OCI-LY3 (cell line): ENCODE measurements around the gene WNT10A.

Experiments
- H2AFZ ChIP-seq: fragments of 200-600, 300-600 bp; shearing (Covaris generic); 2 replicates; pipeline ENCODE4 v1.6.0; 2014; ENCODE audit warnings: antibody characterized with exemption, low read depth, low read length
- H3K27ac ChIP-seq: fragments of 200-600, 300-600 bp; sonication (generic); 2 replicates; pipeline ENCODE4 v1.5.1; 2014; ENCODE audit warnings: mild to moderate bottlenecking, low read length, moderate library complexity, mixed read lengths
- H3K27me3 ChIP-seq: fragments of 200-600, 300-600 bp; sonication (generic); 2 replicates; pipeline ENCODE4 v1.6.1; 2014; ENCODE audit warnings: low read depth, low read length, mixed read lengths
- H3K36me3 ChIP-seq: fragments of 200-600, 300-600 bp; sonication (generic); replicated peaks from 2 replicates; pipeline ENCODE3; 2014; ENCODE audit warnings: low read depth, low read length, mixed read lengths
- H3K4me1 ChIP-seq: fragments of 300-600, 200-600 bp; sonication (generic); 2 replicates; pipeline ENCODE4 v1.6.1; 2014; ENCODE audit warnings: low read length, mixed read lengths
- H3K4me2 ChIP-seq: fragments of 200-600, 300-600 bp; sonication (generic); 2 replicates; pipeline ENCODE4 v1.6.1; 2014; ENCODE audit warnings: low read length, mixed read lengths
- H3K4me3 ChIP-seq: fragments of 300-600, 200-600 bp; sonication (generic); 2 replicates; pipeline ENCODE4 v1.5.1; 2014; ENCODE audit warnings: antibody characterized with exemption, mild to moderate bottlenecking, low read length, moderate library complexity
- H3K79me2 ChIP-seq: fragments of 300-600, 200-600 bp; shearing (Covaris generic); 2 replicates; pipeline ENCODE4 v1.6.1; 2014; ENCODE audit warnings: mild to moderate bottlenecking, low read length, mixed read lengths
- H3K9ac ChIP-seq: fragments of 300-600, 200-600 bp; shearing (Covaris generic); 2 replicates; pipeline ENCODE4 v1.6.0; 2014; ENCODE audit warnings: mild to moderate bottlenecking, low read length, moderate library complexity
- H3K9me3 ChIP-seq: fragments of 200-600, 300-600 bp; shearing (Covaris generic); 2 replicates; pipeline ENCODE4 v1.6.1; 2014; ENCODE audit warnings: low read length, mixed read lengths; ENCODE audit not compliant: insufficient read depth
- H4K20me1 ChIP-seq: fragments of 200-600, 300-600 bp; sonication (generic); 2 replicates; pipeline ENCODE4 v1.6.1; 2016; ENCODE audit warnings: low read length, mixed read lengths; ENCODE audit not compliant: insufficient read depth
- EZH2phosphoT487 ChIP-seq: fragments of 200-600 bp; shearing (Covaris generic); IDR thresholded peaks from 2 replicates; pipeline ENCODE4 v1.6.1; 2018; ENCODE audit warnings: antibody characterized with exemption, mixed run types, low read depth
- TF ChIP-seq, protein P1 (sequence below): fragments of 200-600, 300-600 bp; sonication (generic); IDR thresholded peaks from 2 replicates; pipeline ENCODE4 v1.5.1; 2014; ENCODE audit warnings: antibody characterized with exemption, low read length, low read depth

WNT10A gene

DNA sequence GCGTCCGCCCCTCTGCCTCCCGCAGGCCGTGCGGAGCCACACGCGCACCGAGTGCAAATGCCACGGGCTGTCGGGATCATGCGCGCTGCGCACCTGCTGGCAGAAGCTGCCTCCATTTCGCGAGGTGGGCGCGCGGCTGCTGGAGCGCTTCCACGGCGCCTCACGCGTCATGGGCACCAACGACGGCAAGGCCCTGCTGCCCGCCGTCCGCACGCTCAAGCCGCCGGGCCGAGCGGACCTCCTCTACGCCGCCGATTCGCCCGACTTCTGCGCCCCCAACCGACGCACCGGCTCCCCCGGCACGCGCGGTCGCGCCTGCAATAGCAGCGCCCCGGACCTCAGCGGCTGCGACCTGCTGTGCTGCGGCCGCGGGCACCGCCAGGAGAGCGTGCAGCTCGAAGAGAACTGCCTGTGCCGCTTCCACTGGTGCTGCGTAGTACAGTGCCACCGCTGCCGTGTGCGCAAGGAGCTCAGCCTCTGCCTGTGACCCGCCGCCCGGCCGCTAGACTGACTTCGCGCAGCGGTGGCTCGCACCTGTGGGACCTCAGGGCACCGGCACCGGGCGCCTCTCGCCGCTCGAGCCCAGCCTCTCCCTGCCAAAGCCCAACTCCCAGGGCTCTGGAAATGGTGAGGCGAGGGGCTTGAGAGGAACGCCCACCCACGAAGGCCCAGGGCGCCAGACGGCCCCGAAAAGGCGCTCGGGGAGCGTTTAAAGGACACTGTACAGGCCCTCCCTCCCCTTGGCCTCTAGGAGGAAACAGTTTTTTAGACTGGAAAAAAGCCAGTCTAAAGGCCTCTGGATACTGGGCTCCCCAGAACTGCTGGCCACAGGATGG lies 7.1 kb upstream of the WNT10A start:
- H3K4me2 ChIP-seq: no peak overlapping the region
- no peak overlapping the region for H3K27ac ChIP-seq
- no peaks in the 10 kb centered on the region for H3K27me3 ChIP-seq
- H3K4me1 ChIP-seq: peaks cover 40% of the 10 kb centered on the region
- TF ChIP-seq, protein P1, sequence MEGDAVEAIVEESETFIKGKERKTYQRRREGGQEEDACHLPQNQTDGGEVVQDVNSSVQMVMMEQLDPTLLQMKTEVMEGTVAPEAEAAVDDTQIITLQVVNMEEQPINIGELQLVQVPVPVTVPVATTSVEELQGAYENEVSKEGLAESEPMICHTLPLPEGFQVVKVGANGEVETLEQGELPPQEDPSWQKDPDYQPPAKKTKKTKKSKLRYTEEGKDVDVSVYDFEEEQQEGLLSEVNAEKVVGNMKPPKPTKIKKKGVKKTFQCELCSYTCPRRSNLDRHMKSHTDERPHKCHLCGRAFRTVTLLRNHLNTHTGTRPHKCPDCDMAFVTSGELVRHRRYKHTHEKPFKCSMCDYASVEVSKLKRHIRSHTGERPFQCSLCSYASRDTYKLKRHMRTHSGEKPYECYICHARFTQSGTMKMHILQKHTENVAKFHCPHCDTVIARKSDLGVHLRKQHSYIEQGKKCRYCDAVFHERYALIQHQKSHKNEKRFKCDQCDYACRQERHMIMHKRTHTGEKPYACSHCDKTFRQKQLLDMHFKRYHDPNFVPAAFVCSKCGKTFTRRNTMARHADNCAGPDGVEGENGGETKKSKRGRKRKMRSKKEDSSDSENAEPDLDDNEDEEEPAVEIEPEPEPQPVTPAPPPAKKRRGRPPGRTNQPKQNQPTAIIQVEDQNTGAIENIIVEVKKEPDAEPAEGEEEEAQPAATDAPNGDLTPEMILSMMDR: no peak
- no peak for TF ChIP-seq EZH2phosphoT487
- H3K9me3 ChIP-seq: no peaks in the 10 kb centered on the region
- peaks cover 4% of the 10 kb centered on the region for H3K36me3 ChIP-seq
- no peak overlapping the region for H3K9ac ChIP-seq
- peaks cover 13% of the 10 kb centered on the region for H3K79me2 ChIP-seq
- H3K4me3 ChIP-seq: no peak overlapping the region
- H2AFZ ChIP-seq: no peak overlapping the region
- no peaks in the 10 kb centered on the region for H4K20me1 ChIP-seq

DNA sequence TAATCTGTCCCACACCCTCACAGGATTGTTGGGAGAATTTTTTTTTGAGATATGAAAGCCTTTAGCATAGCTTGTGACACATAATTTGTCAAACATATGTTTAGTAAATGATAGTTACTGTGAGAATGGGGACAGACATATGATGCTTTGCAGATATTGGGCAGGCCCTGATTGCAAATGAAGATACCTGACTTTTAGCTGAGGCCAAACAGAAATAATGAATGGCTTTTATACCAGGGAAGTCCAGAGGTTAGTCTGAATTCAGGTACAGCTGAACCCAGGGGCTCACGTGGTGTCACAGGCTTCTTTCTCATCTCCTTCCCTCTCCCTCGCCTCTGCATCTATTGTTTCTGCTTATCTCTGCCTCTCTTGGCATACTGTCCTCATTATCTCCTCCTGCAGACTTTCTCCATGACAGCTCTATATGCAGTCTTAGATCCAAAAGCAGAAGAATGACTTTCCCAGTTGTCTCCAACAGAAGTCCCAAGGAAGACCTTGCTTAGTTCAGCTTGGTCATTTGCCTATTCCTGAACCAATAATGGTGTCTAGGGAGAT lies 4.9 kb upstream of the WNT10A start:
- H3K4me1 ChIP-seq: peaks cover 49% of the 10 kb centered on the region

GRCh38 chr2:218876562-218877219 lies 4.0 kb upstream of the WNT10A start:
- Histone ChIP-seq H3K27me3 (no peaks in the 10 kb centered on the region), H2AFZ (no peak overlapping the region), H3K36me3 (peaks cover 9% of the 10 kb centered on the region), H3K4me2 (peak overlapping the region; percentile 95), H3K9ac (no peak overlapping the region), H3K4me3 (no peak overlapping the region), H3K79me2 (peaks cover 26% of the 10 kb centered on the region), H3K9me3 (no peaks in the 10 kb centered on the region), H4K20me1 (no peaks in the 10 kb centered on the region), H3K27ac (peak overlapping the region; percentile 10; the same call in 1 of the 2 replicates), H3K4me1 (peaks cover 46% of the 10 kb centered on the region)
- no peak for TF ChIP-seq EZH2phosphoT487
- TF ChIP-seq, protein P1: peak; percentile 85

More for the DNA sequence above, 4.9 kb upstream of the WNT10A start:
- Histone ChIP-seq H3K9ac (no peak overlapping the region), H3K79me2 (peaks cover 19% of the 10 kb centered on the region), H3K4me2 (no peak overlapping the region), H3K9me3 (no peaks in the 10 kb centered on the region), H4K20me1 (no peaks in the 10 kb centered on the region), H3K27ac (no peak overlapping the region), H3K36me3 (peaks cover 4% of the 10 kb centered on the region), H2AFZ (no peak overlapping the region), H3K27me3 (no peaks in the 10 kb centered on the region), H3K4me3 (no peak overlapping the region)
- TF ChIP-seq, protein P1: no peak
- no peak for TF ChIP-seq EZH2phosphoT487

- Histone ChIP-seq H3K79me2 (peaks cover 26% of the 10 kb centered on the region), H2AFZ (no peak overlapping the region), H3K4me2 (peak overlapping the region; percentile 95; the same call in 1 of the 2 replicates), H4K20me1 (no peaks in the 10 kb centered on the region), H3K27ac (peak overlapping the region; percentile 10; the same call in 1 of the 2 replicates), H3K9me3 (no peaks in the 10 kb centered on the region), H3K27me3 (no peaks in the 10 kb centered on the region), H3K9ac (peak overlapping the region; percentile 98; the same call in 1 of the 2 replicates), H3K4me3 (no peak overlapping the region; the same call in 1 of the 2 replicates), H3K4me1 (peaks cover 47% of the 10 kb centered on the region), H3K36me3 (peaks cover 15% of the 10 kb centered on the region)
- TF ChIP-seq, protein P1: no peak
- no peak for TF ChIP-seq EZH2phosphoT487
Observed at GRCh38 chr2:218877331-218877730, 3.3 kb upstream of the WNT10A start.
